NCI-H2196 (cell line): ENCODE results near the gene TXN.

Experiments used
- DNase-seq: peaks from one replicate; lab custom pipeline; 2025; ENCODE audit not compliant: unreplicated experiment; lab: John Stamatoyannopoulos, UW

Gene TXN

GRCh38 chr9:110256380-110257096, at the start of gene TXN:
TSS of gene TXN (minus strand) at chr9:110256507. CDS start at chr9:110256435, 72 bp downstream.
- DNase-seq, result peak; percentile 93

GRCh38 chr9:110303133-110303532, 46.8 kb upstream of the TXN start:
- no peak for DNase-seq

DNA sequence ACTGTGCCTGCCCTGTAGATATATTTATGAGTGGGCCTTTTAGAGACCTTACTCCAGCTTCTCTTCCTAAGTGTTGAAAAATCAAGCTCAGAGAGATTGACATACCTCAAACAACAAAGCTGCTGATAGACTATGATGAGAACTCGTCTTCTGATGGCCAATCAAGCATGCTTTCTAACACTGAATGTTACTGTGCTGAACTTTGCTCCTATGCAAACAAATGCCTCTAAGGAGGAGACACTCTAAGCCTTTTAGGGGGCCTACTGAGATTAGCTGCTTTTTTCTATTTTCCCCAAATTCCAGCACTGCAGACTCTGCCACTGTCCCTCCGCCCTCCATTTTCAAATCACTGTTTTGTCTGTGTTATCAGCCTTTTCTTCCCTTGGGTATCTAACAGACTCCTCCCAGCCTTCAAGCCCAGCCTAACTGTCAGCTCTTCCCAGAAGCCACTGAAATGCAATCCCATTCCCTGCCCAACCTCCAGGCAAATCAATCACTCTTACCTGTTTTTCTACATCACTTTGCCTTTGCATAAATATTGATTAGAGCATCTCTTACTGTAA, 41.8 kb upstream of the TXN start:
- DNase-seq, result no peak

- DNase-seq, result no peak
These were observed 36.9 kb upstream of the TXN start for GRCh38 chr9:110293248-110293647.

GRCh38 chr9:110291921-110292557, 35.7 kb upstream of the TXN start:
- no peak for DNase-seq

DNA sequence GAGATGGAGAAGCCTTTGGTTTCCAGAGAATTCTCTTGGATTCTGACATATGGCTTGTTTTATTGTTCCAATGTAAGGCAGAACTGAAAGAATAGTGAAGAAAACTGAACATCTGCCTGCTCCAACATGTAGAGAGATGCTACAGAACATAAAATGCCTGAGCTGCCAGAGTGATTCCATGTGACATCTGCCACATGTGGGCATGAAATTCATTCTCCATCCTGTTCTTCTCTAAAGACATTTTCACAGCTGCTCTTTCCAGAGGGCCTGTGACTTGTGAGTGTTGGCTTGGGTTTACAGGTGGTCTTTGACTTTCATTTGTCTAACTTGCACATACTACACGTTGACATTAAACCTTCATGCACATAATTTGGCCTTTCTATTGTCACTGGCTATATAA, 33.7 kb upstream of the TXN start:
- DNase-seq, result no peak

DNA sequence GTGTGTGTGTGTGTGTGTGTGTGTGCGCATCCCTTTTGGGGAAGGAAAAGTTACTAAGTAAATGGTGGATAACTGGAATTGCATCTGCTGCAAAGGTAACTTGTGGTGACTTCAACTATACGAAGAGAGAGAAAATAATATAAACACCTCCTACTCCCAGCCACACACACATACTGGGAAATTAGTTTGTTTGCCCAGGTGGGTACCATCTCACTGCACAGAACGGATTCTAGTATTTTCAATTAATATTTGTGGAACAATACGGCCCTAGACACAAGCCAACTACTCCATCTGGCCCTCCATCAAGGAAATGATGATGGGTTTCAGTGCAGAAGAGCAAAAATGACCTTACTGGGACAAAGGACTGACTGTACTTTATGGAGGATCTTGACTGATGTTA, 32.2 kb upstream of the TXN start:
- no peak for DNase-seq

- no peak for DNase-seq
These were observed 31.0 kb upstream of the TXN start for GRCh38 chr9:110287289-110287680.

DNA sequence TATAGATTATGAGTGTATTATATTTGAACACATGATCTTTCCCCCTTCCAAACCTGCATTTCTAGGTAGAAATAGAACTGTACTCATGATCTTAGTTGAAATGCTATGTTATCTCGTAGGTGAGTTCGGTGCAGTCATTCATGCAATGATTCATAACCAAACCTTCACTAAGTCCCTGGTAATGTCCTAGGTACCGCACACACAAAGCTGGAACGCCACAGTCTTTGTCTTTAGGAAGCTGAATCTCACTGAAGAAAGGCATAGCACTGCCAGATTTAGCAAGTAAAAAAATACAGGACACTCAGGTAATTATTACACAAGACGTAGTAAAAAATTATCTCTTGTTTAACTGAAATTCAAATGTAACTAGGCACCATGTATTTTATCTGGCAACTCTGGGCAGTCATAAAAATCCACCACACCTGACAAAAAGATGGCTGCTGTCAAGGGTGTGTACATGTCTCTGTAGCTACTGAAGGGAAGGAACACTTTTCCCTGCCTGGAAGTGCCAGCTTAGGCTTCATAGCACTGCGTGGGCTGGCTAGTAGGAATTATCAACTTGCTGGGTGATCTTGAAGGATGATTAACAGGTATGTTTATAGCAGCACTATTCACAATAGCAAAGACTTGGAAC, 28.0 kb upstream of the TXN start:
- DNase-seq, result no peak

- no peak for DNase-seq
These were observed 27.4 kb upstream of the TXN start for GRCh38 chr9:110283751-110284150.

DNA sequence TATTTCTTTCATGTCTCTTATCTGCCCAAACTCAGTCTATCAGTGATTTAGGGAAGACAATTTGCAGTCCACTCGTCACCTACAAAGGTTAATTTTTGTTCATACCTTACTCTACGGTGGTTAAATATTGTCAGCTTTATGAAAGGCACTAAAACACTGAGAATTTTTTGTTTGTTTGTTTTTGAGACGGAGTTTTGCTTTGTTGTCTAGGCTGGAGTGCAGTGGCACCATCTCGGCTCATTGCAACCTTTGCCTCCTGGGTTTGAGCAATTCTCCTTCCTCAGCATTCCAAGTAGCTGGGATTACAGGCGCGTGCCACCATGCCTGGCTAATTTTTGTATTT, 26.4 kb upstream of the TXN start:
- DNase-seq, result no peak

DNA sequence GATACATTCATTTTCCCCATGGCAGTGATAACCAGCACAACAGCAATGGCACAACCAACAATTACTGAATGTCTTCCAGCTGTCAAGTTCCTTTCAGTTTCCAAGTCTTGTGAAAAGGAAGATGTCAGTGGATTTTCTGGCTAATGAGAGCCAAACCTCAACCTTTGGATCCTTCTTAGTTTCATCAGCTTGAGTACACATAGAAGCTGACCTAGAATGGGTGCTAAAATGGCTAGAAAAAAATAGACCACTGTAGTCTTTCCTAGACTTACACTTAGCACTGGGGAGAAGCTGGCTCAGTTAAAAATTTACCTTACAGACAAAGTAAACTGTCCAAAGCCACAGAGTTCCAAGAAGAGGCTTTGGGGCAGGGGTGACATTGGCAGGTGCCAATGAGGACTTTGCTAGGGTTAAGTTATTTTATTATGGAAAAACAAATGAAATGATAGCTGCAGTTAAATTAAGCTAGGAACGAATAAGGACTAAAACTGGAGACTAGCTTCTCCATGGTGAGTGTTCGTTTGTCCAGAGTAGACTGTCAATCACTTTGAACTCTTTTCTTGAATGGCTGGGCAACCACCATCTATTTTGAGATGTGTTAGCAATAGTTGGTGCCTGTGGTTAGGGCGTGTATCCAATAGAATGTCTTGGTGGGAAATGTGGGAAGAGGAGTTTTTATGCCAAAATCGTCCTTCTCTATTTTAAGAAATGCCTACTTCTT, 25.9 kb upstream of the TXN start:
- no peak for DNase-seq

GRCh38 chr9:110278080-110278707, 21.9 kb upstream of the TXN start:
- DNase-seq, result no peak

- DNase-seq, result no peak
These were observed 20.5 kb upstream of the TXN start for GRCh38 chr9:110276781-110277180.

- no peak for DNase-seq
These were observed 14.1 kb upstream of the TXN start for GRCh38 chr9:110270211-110270995.

- DNase-seq, result no peak
These were observed 10.5 kb upstream of the TXN start for GRCh38 chr9:110266795-110267194.

DNA sequence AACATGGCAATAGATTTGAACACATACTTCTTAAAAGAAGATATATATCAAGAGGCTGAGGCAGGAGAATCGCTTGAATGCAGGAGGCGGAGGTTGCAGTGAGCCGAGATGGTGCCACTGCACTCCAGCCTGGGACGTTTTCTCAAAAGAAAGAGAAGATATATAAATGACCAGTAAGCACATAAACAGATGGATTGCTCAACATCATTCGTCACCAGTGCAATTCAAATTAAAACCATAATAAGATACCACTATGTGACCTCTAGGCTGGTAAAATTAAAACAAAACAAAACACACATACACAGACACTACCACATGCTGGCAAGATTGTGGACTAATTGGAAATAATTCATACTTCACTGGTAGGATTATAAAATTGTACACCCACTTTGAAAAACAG, 5.3 kb upstream of the TXN start:
- no peak for DNase-seq

- DNase-seq, result no peak
These were observed 4.6 kb upstream of the TXN start for GRCh38 chr9:110260911-110261310.

GRCh38 chr9:110259566-110259965, 3.3 kb upstream of the TXN start:
- no peak for DNase-seq

DNA sequence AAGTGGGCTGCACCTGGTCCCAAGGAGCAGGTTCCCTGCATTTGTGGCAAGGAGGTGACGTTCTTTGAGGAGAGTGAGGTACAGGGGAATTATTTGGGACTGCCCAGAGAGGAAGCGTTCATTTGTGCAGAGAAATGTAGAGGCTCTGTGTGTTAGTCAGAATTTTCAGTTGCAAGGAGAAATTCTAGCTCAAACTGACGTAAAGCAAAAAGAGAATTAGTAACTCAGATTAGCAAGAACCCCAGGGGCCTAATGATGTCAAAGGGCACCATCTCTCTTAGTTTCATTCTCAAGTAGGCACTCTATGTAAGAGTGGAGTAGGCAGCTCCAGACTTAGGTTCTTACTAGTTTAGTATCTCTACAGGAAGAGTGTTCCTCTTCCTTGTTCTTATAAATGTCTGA, 2.4 kb upstream of the TXN start:
- no peak for DNase-seq
